ENCODE measurements around the gene FAIM2. TPM values are rescaled to one million over a fixed set of nuclear protein-coding genes. Genes with fewer than 3 reads are reported as not detected.
A peak's percentile ranks its signal among the peaks of the same experiment; 100 is the strongest.

FAIM2 gene
- total and polyA plus RNA-seq, 5 donors from 2014 or later, result 0.10 to 6.5 (median 3.0) TPM

DNA sequence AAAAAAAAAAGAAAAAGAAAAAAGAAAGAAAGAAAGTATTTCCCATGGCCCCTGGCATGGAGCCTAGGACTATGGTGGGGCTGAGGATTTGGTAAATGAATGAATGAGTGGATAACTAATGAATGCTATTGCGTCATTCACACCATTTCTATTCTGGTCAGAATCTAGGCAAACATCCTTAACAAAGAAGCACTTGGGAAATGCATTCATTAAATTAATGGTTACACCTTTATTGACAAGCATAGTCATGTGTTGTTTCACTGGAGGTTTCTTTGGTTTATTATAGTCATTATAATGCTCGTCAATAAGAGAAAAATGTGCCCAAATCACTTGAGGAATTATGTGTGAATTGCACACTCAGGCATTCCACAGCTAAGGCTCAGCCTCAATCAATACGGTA, 33.2 kb upstream of the FAIM2 start:
- H3K36me3 Mint-ChIP-seq, result peaks cover 4% of the 10 kb centered on the region
- H3K27ac ChIP-seq (ENCODE audit: insufficient read depth, low read length, poor library complexity, severe bottlenecking), result no peak overlapping the region
- H3K27ac Mint-ChIP-seq, result peak overlapping the region in 1 of 3 donors; percentile 43
- H3K4me3 ChIP-seq (ENCODE audit: low read depth, low read length), result no peak overlapping the region
- no peak for ATAC-seq (ENCODE audit: low read depth in 2 of 2)
- H3K27me3 Mint-ChIP-seq, result peaks cover 11% of the 10 kb centered on the region
- no peak for DNase-seq
- no peaks in the 10 kb centered on the region for H3K27me3 ChIP-seq (ENCODE audit: control insufficient read depth, insufficient read depth, low read length)
- no peaks in the 10 kb centered on the region for H3K9me3 ChIP-seq (ENCODE audit: control insufficient read depth in 2 of 2, low read length in 2 of 2)
- H3K4me1 ChIP-seq (ENCODE audit: control insufficient read depth, insufficient read depth, low read length, poor library complexity, severe bottlenecking), result peaks cover 5% of the 10 kb centered on the region
- peaks cover 0 to 2% (median 0%) of the 10 kb centered on the region in 7 donors for H3K9me3 Mint-ChIP-seq
- H3K4me1 Mint-ChIP-seq, result peaks cover 0 to 12% (median 8%) of the 10 kb centered on the region in 4 donors
- H3K36me3 ChIP-seq (ENCODE audit: control insufficient read depth, insufficient read depth, low read length), result no peaks in the 10 kb centered on the region
- H3K4me3 Mint-ChIP-seq, result no peak overlapping the region

DNA sequence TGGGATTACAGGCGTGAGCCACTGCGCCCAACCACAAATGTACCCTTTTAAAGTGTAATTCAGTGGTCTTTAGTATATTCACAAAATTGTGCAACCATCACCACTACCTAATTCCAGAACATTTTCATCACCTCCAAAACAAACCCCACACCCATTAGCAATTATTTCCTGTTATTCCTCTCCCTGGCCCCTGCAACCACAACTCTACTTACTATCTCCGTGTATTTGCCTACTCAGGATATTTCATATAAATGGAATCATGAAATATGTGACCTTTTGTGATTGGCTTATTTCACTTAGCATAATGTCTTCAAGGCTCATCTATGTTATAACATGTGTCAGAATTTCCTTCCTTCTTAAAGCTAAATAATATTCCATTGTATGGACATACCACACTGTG, 30.8 kb upstream of the FAIM2 start:
- H3K27me3 Mint-ChIP-seq, result peaks cover 16% of the 10 kb centered on the region
- H3K27me3 ChIP-seq (ENCODE audit: control insufficient read depth, insufficient read depth, low read length), result no peaks in the 10 kb centered on the region
- no peak overlapping the region for H3K4me3 ChIP-seq (ENCODE audit: low read depth, low read length)
- no peaks in the 10 kb centered on the region for H3K36me3 Mint-ChIP-seq
- no peaks in the 10 kb centered on the region for H3K36me3 ChIP-seq (ENCODE audit: control insufficient read depth, insufficient read depth, low read length)
- DNase-seq (no peak), ATAC-seq (ENCODE audit: low read depth in 2 of 2) (no peak)
- H3K27ac ChIP-seq (ENCODE audit: insufficient read depth, low read length, poor library complexity, severe bottlenecking), result no peak overlapping the region
- H3K4me1 Mint-ChIP-seq, result peaks cover 0 to 7% (median 2%) of the 10 kb centered on the region in 4 donors
- H3K27ac Mint-ChIP-seq, result no peak overlapping the region
- no peak overlapping the region for H3K4me3 Mint-ChIP-seq
- peaks cover 0 to 2% (median 0%) of the 10 kb centered on the region in 7 donors for H3K9me3 Mint-ChIP-seq
- no peaks in the 10 kb centered on the region for H3K4me1 ChIP-seq (ENCODE audit: control insufficient read depth, insufficient read depth, low read length, poor library complexity, severe bottlenecking)
- no peaks in the 10 kb centered on the region for H3K9me3 ChIP-seq (ENCODE audit: control insufficient read depth in 2 of 2, low read length in 2 of 2)

DNA sequence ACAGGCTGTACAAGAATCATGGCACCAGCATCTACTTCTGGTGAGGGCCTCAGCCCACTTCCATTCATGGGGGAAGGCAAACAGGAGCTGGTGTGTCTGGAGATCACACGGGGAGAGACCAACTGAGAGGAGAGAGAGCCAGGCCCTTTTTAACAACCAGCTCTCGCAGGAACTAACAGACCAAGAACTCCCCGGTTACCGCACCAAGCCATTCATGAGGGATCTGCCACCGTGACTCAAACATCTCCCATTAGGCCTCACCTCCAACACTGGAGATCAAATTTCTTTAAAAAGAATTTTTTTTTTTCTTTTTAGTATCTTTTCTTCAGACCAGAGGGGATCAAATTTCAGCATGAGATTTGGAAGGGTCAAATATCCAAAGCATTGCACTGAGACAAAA, 30.1 kb upstream of the FAIM2 start:
- Histone ChIP-seq H3K4me1 (ENCODE audit: control insufficient read depth, insufficient read depth, low read length, poor library complexity, severe bottlenecking) (no peaks in the 10 kb centered on the region), H3K36me3 (ENCODE audit: control insufficient read depth, insufficient read depth, low read length) (no peaks in the 10 kb centered on the region), H3K9me3 (ENCODE audit: control insufficient read depth in 2 of 2, low read length in 2 of 2) (no peaks in the 10 kb centered on the region), H3K27ac (ENCODE audit: insufficient read depth, low read length, poor library complexity, severe bottlenecking) (no peak overlapping the region), H3K27me3 (ENCODE audit: control insufficient read depth, insufficient read depth, low read length) (no peaks in the 10 kb centered on the region), H3K4me3 (ENCODE audit: low read depth, low read length) (no peak overlapping the region)
- peaks cover 0 to 2% (median 0%) of the 10 kb centered on the region in 7 donors for H3K9me3 Mint-ChIP-seq
- no peak overlapping the region for H3K4me3 Mint-ChIP-seq
- no peak overlapping the region for H3K27ac Mint-ChIP-seq
- H3K36me3 Mint-ChIP-seq, result no peaks in the 10 kb centered on the region
- H3K4me1 Mint-ChIP-seq, result peaks cover 0 to 7% (median 2%) of the 10 kb centered on the region in 4 donors
- peaks cover 19% of the 10 kb centered on the region for H3K27me3 Mint-ChIP-seq
- DNase-seq, result no peak
- no peak for ATAC-seq (ENCODE audit: low read depth in 2 of 2)

DNA sequence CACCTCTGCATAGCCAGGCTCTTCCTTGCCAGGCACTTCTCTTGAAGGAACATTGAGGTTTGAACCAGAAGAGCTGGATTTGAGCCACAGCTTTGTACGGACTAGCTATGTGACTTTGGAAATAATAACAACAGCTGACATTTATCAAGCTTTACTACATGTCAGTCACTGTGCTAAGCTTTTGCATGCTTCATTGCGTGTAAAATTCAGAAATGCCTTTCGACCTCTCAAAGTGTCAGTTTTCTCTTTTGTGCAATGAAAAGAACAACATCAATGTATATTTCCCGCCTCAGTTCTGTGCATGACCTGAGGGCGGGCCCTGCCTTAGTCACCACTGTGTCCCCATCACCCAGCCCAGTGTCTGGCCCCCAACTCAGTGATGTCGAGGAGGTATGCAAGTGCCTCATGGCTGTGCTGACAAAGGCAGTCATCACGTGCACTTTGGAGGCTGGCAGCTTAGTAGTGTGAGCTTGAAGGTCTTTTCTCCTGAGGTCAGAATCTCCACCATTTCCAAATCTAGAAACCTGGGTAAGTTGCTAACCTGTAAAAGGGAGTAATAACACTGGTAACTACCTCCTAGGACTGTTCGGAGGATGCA, 28.9 kb upstream of the FAIM2 start:
- no peak for DNase-seq
- no peak for ATAC-seq (ENCODE audit: low read depth in 2 of 2)
- Histone ChIP-seq H3K9me3 (ENCODE audit: control insufficient read depth in 2 of 2, low read length in 2 of 2) (no peaks in the 10 kb centered on the region), H3K4me3 (ENCODE audit: low read depth, low read length) (no peak overlapping the region), H3K27ac (ENCODE audit: insufficient read depth, low read length, poor library complexity, severe bottlenecking) (no peak overlapping the region), H3K4me1 (ENCODE audit: control insufficient read depth, insufficient read depth, low read length, poor library complexity, severe bottlenecking) (no peaks in the 10 kb centered on the region), H3K27me3 (ENCODE audit: control insufficient read depth, insufficient read depth, low read length) (no peaks in the 10 kb centered on the region), H3K36me3 (ENCODE audit: control insufficient read depth, insufficient read depth, low read length) (no peaks in the 10 kb centered on the region)
- Mint-ChIP-seq H3K36me3 (no peaks in the 10 kb centered on the region), H3K9me3 (peaks cover 0 to 2% (median 0%) of the 10 kb centered on the region in 7 donors), H3K27me3 (peaks cover 19% of the 10 kb centered on the region), H3K4me3 (no peak overlapping the region), H3K4me1 (peaks cover 0 to 7% (median under 1%) of the 10 kb centered on the region in 4 donors), H3K27ac (no peak overlapping the region)

DNA sequence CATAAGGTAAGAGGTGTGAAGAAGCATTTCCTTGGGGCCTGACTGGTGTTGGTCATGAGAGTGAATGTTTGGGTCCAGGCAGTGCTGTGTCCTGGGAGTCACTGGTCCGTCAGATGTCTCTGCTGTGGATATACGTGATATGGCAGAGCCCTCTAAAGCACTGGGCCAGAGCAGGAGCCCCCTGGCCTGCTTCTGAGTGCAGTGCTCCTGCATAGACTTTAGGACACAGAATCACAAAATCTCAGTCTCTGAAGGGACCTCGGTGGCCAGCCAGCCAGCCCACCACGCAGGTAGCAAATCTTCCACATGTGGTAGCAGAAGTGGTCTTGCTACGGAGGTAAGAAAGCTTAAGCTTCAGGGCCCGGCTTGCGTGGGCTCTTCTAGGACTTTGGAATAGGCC, 28.3 kb upstream of the FAIM2 start:
- no peak overlapping the region for H3K4me3 Mint-ChIP-seq
- ATAC-seq (ENCODE audit: low read depth in 2 of 2), result no peak

DNA sequence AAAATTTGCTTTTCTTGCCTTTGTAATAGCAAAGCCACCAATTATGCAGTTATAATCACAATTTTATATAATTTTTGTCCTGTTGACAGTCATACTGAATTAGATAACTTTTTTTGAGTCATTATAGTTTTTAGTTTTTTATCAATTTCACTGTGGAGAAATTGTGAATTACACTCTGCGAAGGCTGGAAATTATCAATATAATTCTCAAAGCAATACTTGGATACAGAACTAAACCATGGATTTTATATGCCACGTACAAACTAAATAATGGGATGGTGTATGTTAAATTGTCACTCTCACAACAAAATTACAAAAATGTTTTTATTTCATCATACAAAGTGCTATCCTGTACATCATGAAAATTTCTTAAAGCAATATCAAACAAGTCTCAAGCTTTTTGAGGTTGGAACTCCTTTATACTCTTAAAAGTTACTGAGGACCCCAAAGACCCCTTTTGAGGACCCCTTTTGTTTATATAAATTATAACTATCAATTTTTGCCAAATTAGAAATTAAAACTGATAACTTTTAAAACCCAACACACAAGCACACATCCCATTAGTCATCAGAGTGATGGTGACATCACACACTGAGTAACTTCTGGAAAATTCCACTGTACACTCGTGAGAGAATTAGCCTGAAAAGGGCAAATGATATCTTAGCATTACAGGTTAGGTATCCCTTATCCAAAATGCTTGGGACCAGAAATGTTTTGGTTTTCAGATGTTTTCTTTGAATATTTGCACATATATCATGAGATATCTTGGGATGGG, 27.0 kb upstream of the FAIM2 start:
- Histone ChIP-seq H3K27ac (ENCODE audit: insufficient read depth, low read length, poor library complexity, severe bottlenecking) (no peak overlapping the region), H3K36me3 (ENCODE audit: control insufficient read depth, insufficient read depth, low read length) (no peaks in the 10 kb centered on the region), H3K4me1 (ENCODE audit: control insufficient read depth, insufficient read depth, low read length, poor library complexity, severe bottlenecking) (no peaks in the 10 kb centered on the region), H3K9me3 (ENCODE audit: control insufficient read depth in 2 of 2, low read length in 2 of 2) (no peaks in the 10 kb centered on the region), H3K27me3 (ENCODE audit: control insufficient read depth, insufficient read depth, low read length) (no peaks in the 10 kb centered on the region), H3K4me3 (ENCODE audit: low read depth, low read length) (no peak overlapping the region)
- peaks cover 0 to 7% (median under 1%) of the 10 kb centered on the region in 4 donors for H3K4me1 Mint-ChIP-seq
- H3K9me3 Mint-ChIP-seq, result peaks cover 0 to 2% (median 0%) of the 10 kb centered on the region in 7 donors
- peaks cover 19% of the 10 kb centered on the region for H3K27me3 Mint-ChIP-seq
- no peak for DNase-seq
- H3K36me3 Mint-ChIP-seq, result no peaks in the 10 kb centered on the region
- H3K27ac Mint-ChIP-seq, result no peak overlapping the region
- ATAC-seq (ENCODE audit: low read depth in 2 of 2), result no peak
- H3K4me3 Mint-ChIP-seq, result no peak overlapping the region

More for the DNA sequence above, 28.3 kb upstream of the FAIM2 start:
- H3K9me3 ChIP-seq (ENCODE audit: control insufficient read depth in 2 of 2, low read length in 2 of 2), result no peaks in the 10 kb centered on the region
- H3K4me3 ChIP-seq (ENCODE audit: low read depth, low read length), result no peak overlapping the region
- H3K36me3 ChIP-seq (ENCODE audit: control insufficient read depth, insufficient read depth, low read length), result no peaks in the 10 kb centered on the region
- no peak for DNase-seq
- H3K27me3 Mint-ChIP-seq, result peaks cover 19% of the 10 kb centered on the region
- H3K36me3 Mint-ChIP-seq, result no peaks in the 10 kb centered on the region
- H3K9me3 Mint-ChIP-seq, result peaks cover 0 to 2% (median 0%) of the 10 kb centered on the region in 7 donors
- peak overlapping the region in 1 of 3 donors; percentile 76 for H3K27ac Mint-ChIP-seq
- H3K27me3 ChIP-seq (ENCODE audit: control insufficient read depth, insufficient read depth, low read length), result no peaks in the 10 kb centered on the region
- H3K27ac ChIP-seq (ENCODE audit: insufficient read depth, low read length, poor library complexity, severe bottlenecking), result no peak overlapping the region
- H3K4me1 ChIP-seq (ENCODE audit: control insufficient read depth, insufficient read depth, low read length, poor library complexity, severe bottlenecking), result no peaks in the 10 kb centered on the region
- peaks cover 0 to 7% (median under 1%) of the 10 kb centered on the region in 4 donors for H3K4me1 Mint-ChIP-seq

DNA sequence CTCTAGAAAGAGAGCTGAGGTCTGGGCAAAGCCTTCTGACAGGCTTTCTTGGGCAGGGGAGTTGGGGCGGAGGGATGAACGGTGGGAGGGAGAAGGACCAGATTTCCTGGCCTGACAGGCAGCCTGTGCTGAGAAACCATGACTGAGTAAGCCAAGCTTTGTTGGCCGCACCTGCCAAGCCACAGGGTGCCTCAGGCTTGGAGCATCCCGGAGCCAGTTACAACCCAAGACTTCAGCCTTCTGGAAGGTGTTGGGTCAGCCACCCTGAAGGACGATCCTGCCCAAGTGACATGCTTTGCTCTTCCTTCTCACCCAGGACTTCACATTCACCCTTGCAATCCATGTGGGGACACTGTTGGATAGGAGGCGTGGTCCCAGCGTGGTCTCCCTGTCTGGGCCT, 25.9 kb upstream of the FAIM2 start:
- peaks cover 0 to 1% (median 0%) of the 10 kb centered on the region in 7 donors for H3K9me3 Mint-ChIP-seq
- Histone ChIP-seq H3K27ac (ENCODE audit: insufficient read depth, low read length, poor library complexity, severe bottlenecking) (no peak overlapping the region), H3K9me3 (ENCODE audit: control insufficient read depth in 2 of 2, low read length in 2 of 2) (no peaks in the 10 kb centered on the region), H3K4me1 (ENCODE audit: control insufficient read depth, insufficient read depth, low read length, poor library complexity, severe bottlenecking) (no peaks in the 10 kb centered on the region), H3K4me3 (ENCODE audit: low read depth, low read length) (no peak overlapping the region), H3K27me3 (ENCODE audit: control insufficient read depth, insufficient read depth, low read length) (no peaks in the 10 kb centered on the region), H3K36me3 (ENCODE audit: control insufficient read depth, insufficient read depth, low read length) (no peaks in the 10 kb centered on the region)
- ATAC-seq (ENCODE audit: low read depth in 2 of 2), result no peak
- no peak for DNase-seq
- H3K27me3 Mint-ChIP-seq, result peaks cover 13% of the 10 kb centered on the region
- no peak overlapping the region for H3K4me3 Mint-ChIP-seq
- no peaks in the 10 kb centered on the region for H3K36me3 Mint-ChIP-seq
- peaks cover 0 to 7% (median under 1%) of the 10 kb centered on the region in 4 donors for H3K4me1 Mint-ChIP-seq
- H3K27ac Mint-ChIP-seq, result no peak overlapping the region

Data from CD4-positive, CD25-positive, alpha-beta regulatory T cell (primary cell).